ENCODE data around the gene XRCC4.

The XRCC4 gene

DNA sequence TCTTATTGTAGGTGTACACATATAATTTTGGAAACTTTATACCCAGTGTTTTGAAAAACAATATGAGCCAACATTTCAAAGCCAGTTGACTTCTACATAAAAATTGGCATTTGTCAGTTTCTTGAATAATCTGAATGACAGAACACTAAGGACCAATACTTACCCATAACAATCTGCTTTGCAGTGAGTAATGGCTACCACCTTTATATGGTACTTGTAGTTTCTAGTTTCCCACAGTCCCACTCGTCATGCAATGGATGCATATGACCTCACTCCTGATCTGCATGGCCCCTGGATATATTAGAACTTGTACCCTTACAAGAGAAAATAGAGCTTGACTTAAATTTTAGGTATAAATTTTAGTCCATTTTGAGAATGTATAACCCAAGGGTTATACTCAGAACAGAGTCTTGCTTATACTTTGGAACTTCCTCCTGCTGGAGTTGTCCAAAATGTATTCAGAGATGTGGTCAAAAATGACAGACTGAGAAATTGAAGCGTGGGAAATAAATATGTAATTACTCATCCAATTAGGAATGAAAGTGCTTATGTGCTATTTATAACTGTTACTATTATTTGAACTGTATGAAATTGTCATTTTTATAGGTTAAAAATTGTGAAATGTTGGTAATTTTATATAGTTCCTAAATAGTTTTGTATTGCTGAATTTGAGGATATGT is 19.5 kb downstream of the XRCC4 start:
- H3K4me3 ChIP-seq (ENCODE audit: control insufficient read depth, low read depth, low read length) = no peak overlapping the region
- TF ChIP-seq, protein P1, sequence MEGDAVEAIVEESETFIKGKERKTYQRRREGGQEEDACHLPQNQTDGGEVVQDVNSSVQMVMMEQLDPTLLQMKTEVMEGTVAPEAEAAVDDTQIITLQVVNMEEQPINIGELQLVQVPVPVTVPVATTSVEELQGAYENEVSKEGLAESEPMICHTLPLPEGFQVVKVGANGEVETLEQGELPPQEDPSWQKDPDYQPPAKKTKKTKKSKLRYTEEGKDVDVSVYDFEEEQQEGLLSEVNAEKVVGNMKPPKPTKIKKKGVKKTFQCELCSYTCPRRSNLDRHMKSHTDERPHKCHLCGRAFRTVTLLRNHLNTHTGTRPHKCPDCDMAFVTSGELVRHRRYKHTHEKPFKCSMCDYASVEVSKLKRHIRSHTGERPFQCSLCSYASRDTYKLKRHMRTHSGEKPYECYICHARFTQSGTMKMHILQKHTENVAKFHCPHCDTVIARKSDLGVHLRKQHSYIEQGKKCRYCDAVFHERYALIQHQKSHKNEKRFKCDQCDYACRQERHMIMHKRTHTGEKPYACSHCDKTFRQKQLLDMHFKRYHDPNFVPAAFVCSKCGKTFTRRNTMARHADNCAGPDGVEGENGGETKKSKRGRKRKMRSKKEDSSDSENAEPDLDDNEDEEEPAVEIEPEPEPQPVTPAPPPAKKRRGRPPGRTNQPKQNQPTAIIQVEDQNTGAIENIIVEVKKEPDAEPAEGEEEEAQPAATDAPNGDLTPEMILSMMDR (IDR thresholded peaks at IDR 0.05; ENCODE audit: control insufficient read depth, insufficient read depth, low read depth, low read length, missing control alignments) = no peak
- no peak for DNase-seq (ENCODE audit: low read depth)

DNA sequence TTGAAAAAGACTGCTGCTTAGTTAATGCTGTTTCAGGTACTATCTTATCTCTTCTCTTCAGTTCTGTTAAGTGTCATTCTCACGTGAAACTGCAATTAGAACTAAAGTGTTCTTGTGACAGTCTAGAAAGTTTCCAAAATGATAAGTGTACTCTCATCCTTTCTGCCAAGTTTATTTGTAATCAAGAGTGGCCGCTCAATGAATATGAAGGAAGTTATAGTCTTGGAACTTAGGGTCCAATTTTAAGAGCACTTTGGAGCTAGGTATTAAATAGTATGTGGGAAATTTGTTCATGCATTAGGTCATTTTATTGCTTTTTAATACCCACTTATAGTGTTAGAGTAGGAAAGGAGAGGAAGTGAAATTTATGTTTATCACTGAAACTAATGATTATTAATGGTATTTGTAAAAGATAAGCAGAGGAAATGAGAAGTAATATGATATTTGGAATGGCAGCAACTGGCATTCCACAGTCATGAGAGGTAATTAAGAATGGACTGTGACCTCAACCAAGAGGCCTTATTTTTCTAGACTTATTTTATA is 20.4 kb downstream of the XRCC4 start:
- no peak for DNase-seq (ENCODE audit: low read depth)
- TF ChIP-seq, protein P1 (IDR thresholded peaks at IDR 0.05; ENCODE audit: control insufficient read depth, insufficient read depth, low read depth, low read length, missing control alignments) = no peak
- no peak overlapping the region for H3K4me3 ChIP-seq (ENCODE audit: control insufficient read depth, low read depth, low read length)

DNA sequence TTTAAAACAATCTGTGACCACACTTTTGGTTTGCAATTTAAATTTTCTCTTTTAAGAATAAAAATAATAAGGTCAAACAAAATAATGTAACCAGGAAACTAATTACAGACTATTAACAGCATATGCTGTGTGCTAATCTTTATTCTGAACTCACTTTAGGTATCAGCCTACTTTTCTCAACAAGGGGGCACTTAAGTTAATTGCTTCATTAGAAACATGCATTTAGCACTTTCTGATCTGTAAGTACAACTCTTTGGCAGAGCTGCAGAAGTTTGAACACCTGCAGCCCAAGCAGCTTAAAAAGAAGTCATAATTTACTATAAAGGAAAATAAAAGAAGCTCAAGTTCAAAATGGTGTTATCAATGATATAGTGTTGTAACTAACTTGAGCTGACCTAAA is 21.7 kb downstream of the XRCC4 start:
- no peak overlapping the region for H3K4me3 ChIP-seq (ENCODE audit: control insufficient read depth, low read depth, low read length)
- DNase-seq (ENCODE audit: low read depth) = no peak
- TF ChIP-seq, protein P1 (IDR thresholded peaks at IDR 0.05; ENCODE audit: control insufficient read depth, insufficient read depth, low read depth, low read length, missing control alignments) = no peak

DNA sequence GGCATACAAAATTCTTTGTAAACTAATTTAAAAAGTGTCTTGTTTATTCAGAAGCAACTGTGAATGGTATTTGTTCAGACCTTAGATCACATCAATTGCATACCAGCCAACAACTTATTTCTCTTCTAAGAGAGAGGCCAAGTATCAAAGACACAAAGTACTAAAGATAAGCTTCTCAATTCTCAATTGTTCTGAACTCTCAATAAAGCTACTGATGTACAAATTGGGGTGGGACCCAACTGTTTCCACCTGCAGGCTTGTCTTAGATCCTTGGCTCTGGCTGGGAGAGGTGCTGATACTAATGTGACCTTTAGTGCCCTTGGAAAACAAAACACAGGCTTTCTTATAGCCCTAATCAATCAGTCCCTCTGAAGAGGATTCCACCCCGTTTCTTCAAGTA is 22.1 kb downstream of the XRCC4 start:
- TF ChIP-seq, protein P1 (IDR thresholded peaks at IDR 0.05; ENCODE audit: control insufficient read depth, insufficient read depth, low read depth, low read length, missing control alignments) = no peak
- no peak for DNase-seq (ENCODE audit: low read depth)
- H3K4me3 ChIP-seq (ENCODE audit: control insufficient read depth, low read depth, low read length) = no peak overlapping the region

DNA sequence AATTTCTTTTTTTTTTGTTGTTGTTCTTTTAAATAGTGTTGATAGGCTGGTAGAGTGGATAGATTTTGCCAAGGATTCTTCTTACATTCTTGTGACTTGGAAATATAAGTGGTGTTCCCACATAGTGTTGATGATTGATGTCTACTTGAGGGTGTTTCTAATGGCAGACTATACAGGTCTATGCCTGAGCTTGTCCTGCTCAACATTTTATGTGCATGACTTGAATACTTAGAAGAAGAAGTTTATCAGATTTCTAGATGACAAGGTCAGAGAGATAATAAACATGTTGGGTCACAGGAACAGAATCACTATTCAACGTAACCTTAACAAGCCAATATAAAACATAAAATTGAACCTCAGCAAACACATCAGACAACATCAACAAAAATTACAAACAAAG is 24.2 kb downstream of the XRCC4 start:
- no peak overlapping the region for H3K4me3 ChIP-seq (ENCODE audit: control insufficient read depth, low read depth, low read length)
- TF ChIP-seq, protein P1 (IDR thresholded peaks at IDR 0.05; ENCODE audit: control insufficient read depth, insufficient read depth, low read depth, low read length, missing control alignments) = no peak
- DNase-seq (ENCODE audit: low read depth) = no peak

DNA sequence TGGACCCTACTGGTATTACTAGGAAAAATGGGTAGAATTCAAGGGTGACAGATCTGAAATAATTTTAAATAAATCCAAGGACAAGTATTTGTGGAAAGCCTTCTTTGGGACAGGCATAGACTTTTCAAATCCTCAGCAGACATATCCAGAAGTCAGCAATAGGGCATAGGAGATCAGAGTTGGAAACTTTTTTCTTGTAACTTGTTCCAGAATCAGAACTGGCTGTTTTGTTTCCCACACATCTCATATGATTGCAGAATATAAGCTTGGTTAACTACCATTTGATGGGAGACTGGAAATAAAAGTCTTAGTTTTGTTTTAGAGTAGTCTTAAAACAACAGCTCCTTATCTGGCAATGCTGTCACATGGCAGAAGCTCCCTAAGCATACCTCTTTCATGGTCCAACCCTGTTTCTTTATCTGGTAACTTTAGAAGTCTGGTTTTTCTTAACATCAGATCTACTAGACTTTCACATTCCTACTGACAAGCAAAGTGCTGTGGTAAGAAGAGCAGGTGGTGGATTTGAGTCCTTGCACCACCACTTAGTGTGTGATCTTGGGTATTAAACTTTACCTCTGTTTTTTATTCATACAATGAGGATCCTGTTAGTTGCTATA is 25.1 kb downstream of the XRCC4 start:
- no peak for DNase-seq (ENCODE audit: low read depth)
- TF ChIP-seq, protein P1 (IDR thresholded peaks at IDR 0.05; ENCODE audit: control insufficient read depth, insufficient read depth, low read depth, low read length, missing control alignments) = no peak
- no peak overlapping the region for H3K4me3 ChIP-seq (ENCODE audit: control insufficient read depth, low read depth, low read length)

Measured in AG09309 (cell line).